ENCODE data around the gene C18orf32.

Gene C18orf32

GRCh38 chr18:49486606-49486952 lies 455 bp downstream of the C18orf32 start:
- DNase-seq (ENCODE audit: extremely low spot score): no peak
- POLR2A ChIA-PET: interaction anchor here (1.0 to 2.1 kb wide), 12 partner anchors 8 to 948 kb away, joined by 3 to 12 read pairs (median 4); partner anchors contain the start of genes CTIF and DYM
- no peak for TF ChIP-seq FOXK2 (IDR thresholded peaks at IDR 0.05)
- TF ChIP-seq ZNF384 (IDR thresholded peaks at IDR 0.05): no peak
- no peak for TF ChIP-seq ELF4 (IDR thresholded peaks at IDR 0.05)
- no peak for TF ChIP-seq SP1 (IDR thresholded peaks at IDR 0.05)
- TF ChIP-seq FOXA1 (IDR thresholded peaks at IDR 0.05): no peak
- CTCF ChIA-PET: interaction anchor here (0.7 to 1.2 kb wide), 2 partner anchors 21 to 1553 kb away, joined by 3 read pairs; no protein-coding TSS in a partner anchor

GRCh38 chr18:49486134-49486533 lies 900 bp downstream of the C18orf32 start:
- no peak for DNase-seq (ENCODE audit: extremely low spot score)
- CTCF ChIA-PET: interaction anchor here (0.7 kb wide), 1 partner anchor 1553 kb away, joined by 3 read pairs; no protein-coding TSS in a partner anchor
- TF ChIP-seq NFRKB (IDR thresholded peaks at IDR 0.05): no peak
- no peak for TF ChIP-seq SUZ12 (IDR thresholded peaks at IDR 0.05)
- no peak for TF ChIP-seq CTBP1 (IDR thresholded peaks at IDR 0.05; ENCODE audit: borderline replicate concordance)
- TF ChIP-seq TARDBP (IDR thresholded peaks at IDR 0.05): no peak
- TF ChIP-seq FOXA1 (IDR thresholded peaks at IDR 0.05): no peak
- no peak for TF ChIP-seq FOXK2 (IDR thresholded peaks at IDR 0.05)
- TF ChIP-seq L3MBTL2 (conservative IDR thresholded peaks at IDR 0.05): no peak
- POLR2A ChIA-PET: interaction anchor here (1.0 to 2.1 kb wide), 6 partner anchors 8 to 947 kb away, joined by 3 to 10 read pairs (median 6); partner anchors contain the start of genes CTIF and DYM

DNA sequence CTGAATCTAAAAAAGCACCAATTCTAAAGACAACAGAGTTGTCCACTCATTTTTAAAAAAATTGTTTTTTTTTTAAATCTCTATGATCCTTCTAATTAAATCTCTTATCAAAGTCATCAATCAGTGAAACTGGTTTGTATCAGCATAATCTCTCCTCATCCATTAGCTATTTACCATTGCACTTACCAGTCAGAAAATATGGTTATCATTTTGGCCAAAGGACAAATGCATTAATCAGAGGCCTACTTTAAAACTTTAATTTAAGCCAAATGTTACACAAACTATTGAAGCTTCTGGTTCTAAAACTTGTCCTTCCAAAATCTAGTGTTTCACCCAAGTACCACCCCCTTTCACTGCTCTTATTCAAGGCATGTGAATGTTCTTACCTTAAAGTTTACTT lies 3.8 kb downstream of the C18orf32 start:
- POLR2A ChIA-PET: no interaction called here
- CTCF ChIA-PET: no interaction called here
- TF ChIP-seq BHLHE40 (IDR thresholded peaks at IDR 0.05; ENCODE audit: borderline replicate concordance) (no peak), L3MBTL2 (conservative IDR thresholded peaks at IDR 0.05) (no peak), ELF4 (IDR thresholded peaks at IDR 0.05) (no peak), PKNOX1 (IDR thresholded peaks at IDR 0.05) (no peak), HDGF (IDR thresholded peaks at IDR 0.05; ENCODE audit: borderline replicate concordance) (no peak), ARNT (IDR thresholded peaks at IDR 0.05) (no peak), ZNF384 (IDR thresholded peaks at IDR 0.05) (no peak), TARDBP (IDR thresholded peaks at IDR 0.05) (no peak), FOXK2 (IDR thresholded peaks at IDR 0.05) (no peak), SUZ12 (IDR thresholded peaks at IDR 0.05) (no peak), FOXA1 (IDR thresholded peaks at IDR 0.05) (no peak), NFRKB (IDR thresholded peaks at IDR 0.05) (no peak), LEF1 (IDR thresholded peaks at IDR 0.05; ENCODE audit: borderline replicate concordance) (no peak), CTBP1 (IDR thresholded peaks at IDR 0.05; ENCODE audit: borderline replicate concordance) (no peak), FOXM1 (IDR thresholded peaks at IDR 0.05; ENCODE audit: borderline replicate concordance) (no peak), SP1 (IDR thresholded peaks at IDR 0.05) (no peak)
- no peak for DNase-seq (ENCODE audit: extremely low spot score)

DNA sequence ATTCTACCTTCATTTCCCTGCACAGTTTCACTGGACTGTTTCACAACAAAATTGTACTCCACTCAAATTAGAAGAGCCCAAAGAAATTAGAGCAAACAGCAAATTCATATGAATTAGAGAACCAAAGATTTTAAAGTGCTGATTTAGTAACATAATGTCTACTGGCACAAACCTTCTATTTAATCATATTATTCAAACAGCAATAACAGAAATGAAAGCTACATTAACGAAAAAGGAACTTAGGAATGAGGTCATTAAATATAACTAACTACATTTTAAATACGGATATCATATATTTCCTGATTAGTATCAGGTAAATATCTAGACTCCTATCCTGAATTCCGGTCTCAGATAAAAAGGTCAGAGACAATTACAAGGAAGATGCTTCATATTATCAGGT lies 5.1 kb downstream of the C18orf32 start:
- ChIA-PET CTCF (no interaction called here), POLR2A (no interaction called here)
- no peak for DNase-seq (ENCODE audit: extremely low spot score)

DNA sequence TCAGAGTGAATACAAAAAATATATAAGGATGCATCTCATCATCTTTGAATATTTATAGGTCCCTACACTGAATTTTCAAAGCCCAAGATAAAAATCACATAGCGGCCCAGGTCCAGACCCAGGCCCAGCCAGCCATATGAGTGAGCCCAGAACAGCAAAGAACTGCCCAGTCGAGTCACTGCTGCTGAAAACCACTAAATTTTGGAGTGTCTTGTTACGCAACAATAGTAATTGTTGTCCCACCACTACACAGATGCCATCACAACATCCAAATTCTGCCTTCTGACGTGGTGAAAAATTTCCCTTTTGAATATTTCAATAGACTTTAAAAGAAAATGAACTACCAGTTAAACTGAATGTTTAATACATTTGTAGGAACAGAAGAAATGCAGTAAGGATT lies 5.7 kb downstream of the C18orf32 start:
- TF ChIP-seq FOXK2 (IDR thresholded peaks at IDR 0.05) (no peak), ARNT (IDR thresholded peaks at IDR 0.05) (no peak), TARDBP (IDR thresholded peaks at IDR 0.05) (no peak), FOXA1 (IDR thresholded peaks at IDR 0.05) (no peak), SUZ12 (IDR thresholded peaks at IDR 0.05) (no peak), HDGF (IDR thresholded peaks at IDR 0.05; ENCODE audit: borderline replicate concordance) (no peak), FOXM1 (IDR thresholded peaks at IDR 0.05; ENCODE audit: borderline replicate concordance) (no peak), BHLHE40 (IDR thresholded peaks at IDR 0.05; ENCODE audit: borderline replicate concordance) (no peak), ELF4 (IDR thresholded peaks at IDR 0.05) (no peak), PKNOX1 (IDR thresholded peaks at IDR 0.05) (no peak), NFRKB (IDR thresholded peaks at IDR 0.05) (no peak), L3MBTL2 (conservative IDR thresholded peaks at IDR 0.05) (no peak)
- ChIA-PET POLR2A (interaction anchor here (1.0 kb wide), 1 partner anchor 17 kb away, joined by 3 read pairs; no protein-coding TSS in a partner anchor), CTCF (no interaction called here)
- no peak for DNase-seq (ENCODE audit: extremely low spot score)

More for the DNA sequence above, 5.1 kb downstream of the C18orf32 start:
- TF ChIP-seq CTBP1 (IDR thresholded peaks at IDR 0.05; ENCODE audit: borderline replicate concordance): no peak

DNA sequence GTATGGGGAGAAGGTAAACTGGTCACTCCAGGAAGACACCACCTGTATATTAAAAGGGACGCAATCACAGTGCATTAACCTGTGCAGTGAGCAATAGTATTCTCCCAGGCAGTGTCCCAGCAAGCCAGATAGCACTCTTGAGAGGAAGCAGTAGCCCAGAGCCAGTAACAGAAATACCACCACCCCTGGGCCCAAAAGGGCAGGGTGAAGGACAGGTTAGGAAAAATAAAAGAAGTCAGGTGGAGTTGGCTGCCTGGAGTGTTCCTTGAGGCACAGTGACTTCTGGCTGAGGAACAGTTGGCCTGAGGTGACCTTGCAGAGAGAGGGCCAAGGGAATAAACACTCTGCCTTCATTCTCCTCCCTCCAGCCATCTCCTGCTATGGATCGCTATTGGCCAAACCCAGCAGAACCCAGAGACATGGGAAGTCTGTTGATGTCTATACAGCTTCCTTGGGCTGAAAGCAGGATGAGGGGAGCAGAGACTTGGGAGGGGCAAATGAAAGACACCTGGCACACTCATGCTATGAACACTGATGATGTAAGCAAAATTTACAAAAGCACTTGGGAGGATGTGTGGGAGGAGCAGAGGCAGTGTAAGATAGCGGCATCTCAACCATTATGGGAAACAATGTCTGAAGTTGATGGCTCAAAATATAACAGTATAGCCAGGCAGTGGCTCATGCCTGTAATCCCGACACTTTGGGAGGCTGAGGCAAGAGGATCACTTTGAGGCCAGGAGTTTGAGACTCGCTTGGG lies 7.5 kb downstream of the C18orf32 start:
- ChIA-PET CTCF (no interaction called here), POLR2A (no interaction called here)
- no peak for DNase-seq (ENCODE audit: extremely low spot score)
- TF ChIP-seq FOXA1 (IDR thresholded peaks at IDR 0.05): no peak
- TF ChIP-seq ELF4 (IDR thresholded peaks at IDR 0.05): no peak
- TF ChIP-seq CTBP1 (IDR thresholded peaks at IDR 0.05; ENCODE audit: borderline replicate concordance): no peak
- no peak for TF ChIP-seq HDGF (IDR thresholded peaks at IDR 0.05; ENCODE audit: borderline replicate concordance)
- no peak for TF ChIP-seq ZNF384 (IDR thresholded peaks at IDR 0.05)
- no peak for TF ChIP-seq ARNT (IDR thresholded peaks at IDR 0.05)
- no peak for TF ChIP-seq SP1 (IDR thresholded peaks at IDR 0.05)
- no peak for TF ChIP-seq SUZ12 (IDR thresholded peaks at IDR 0.05)
- no peak for TF ChIP-seq BHLHE40 (IDR thresholded peaks at IDR 0.05; ENCODE audit: borderline replicate concordance)
- no peak for TF ChIP-seq L3MBTL2 (conservative IDR thresholded peaks at IDR 0.05)
